HG02981 (cell line): Measurements from ENCODE around the gene FOXN3.

ENCODE experiments used
- ATAC-seq: cut with Tn5 transposase; IDR thresholded peaks from one replicate; pipeline ENCODE4 v1.9.1; 2021; ENCODE audit warnings: mild to moderate bottlenecking, moderate library complexity; ENCODE audit not compliant: unreplicated experiment

The FOXN3 gene

GRCh38 chr14:89432226-89432625, 15.2 kb upstream of the FOXN3 start:
- ATAC-seq = no peak

- peak; percentile 83 for ATAC-seq
Observed at GRCh38 chr14:89430391-89431236, 13.6 kb upstream of the FOXN3 start.

- no peak for ATAC-seq
Observed at GRCh38 chr14:89429199-89430181, 12.5 kb upstream of the FOXN3 start.

GRCh38 chr14:89428546-89429198, 11.6 kb upstream of the FOXN3 start:
- ATAC-seq = no peak

- ATAC-seq = no peak
Observed at GRCh38 chr14:89428173-89428523, 11.1 kb upstream of the FOXN3 start.

GRCh38 chr14:89427426-89428172, 10.6 kb upstream of the FOXN3 start:
- no peak for ATAC-seq

GRCh38 chr14:89425931-89426330, 8.9 kb upstream of the FOXN3 start:
- ATAC-seq = peak; percentile 24

GRCh38 chr14:89424241-89424640, 7.2 kb upstream of the FOXN3 start:
- ATAC-seq = no peak

- ATAC-seq = no peak
Observed at GRCh38 chr14:89422952-89423345, 5.9 kb upstream of the FOXN3 start.

- no peak for ATAC-seq
Observed at GRCh38 chr14:89422181-89422951, 5.3 kb upstream of the FOXN3 start.

- ATAC-seq = no peak
Observed at GRCh38 chr14:89420502-89420901, 3.5 kb upstream of the FOXN3 start.

GRCh38 chr14:89419973-89420482, 3.0 kb upstream of the FOXN3 start:
- ATAC-seq = no peak

- ATAC-seq = no peak
Observed at GRCh38 chr14:89418976-89419375, 1.9 kb upstream of the FOXN3 start.

- ATAC-seq = no peak
Observed at GRCh38 chr14:89418452-89418851, 1.4 kb upstream of the FOXN3 start.

- peak; percentile 54 for ATAC-seq
Observed at GRCh38 chr14:89417465-89418225, 612 bp upstream of the FOXN3 start.

- ATAC-seq = peak; percentile 78
Observed at GRCh38 chr14:89416002-89416995, 734 bp downstream of the FOXN3 start.

- no peak for ATAC-seq
Observed at GRCh38 chr14:89415159-89415558, 1.9 kb downstream of the FOXN3 start.

- ATAC-seq = no peak
Observed at GRCh38 chr14:89411976-89412375, 5.1 kb downstream of the FOXN3 start.
